HCT116 (cell line): ENCODE measurements around the gene PMEPA1. TPM values are rescaled to one million over a fixed set of nuclear protein-coding genes. Genes with fewer than 3 reads are reported as not detected.

Source experiments
- ATAC-seq: fragments of 200-7000 bp; cut with Tn5 transposase; 2 replicates; pipeline ENCODE4 v1.9.1; 2020; ENCODE audit warnings: mild to moderate bottlenecking, moderate library complexity
- BruUV-seq: library from RNA; stranded (reverse); fragments of 400-500 nt; replicated peaks from 2 replicates; lab custom pipeline; 2021; lab: Mats Ljungman, UMichigan
- CTCF ChIA-PET: fragments of 300-600 bp; sonication (Branson Sonifier 250); formaldehyde crosslinking; loops from one replicate; lab custom pipeline; 2021; ENCODE audit warnings: antibody characterized with exemption; lab: Charles Lee
- POLR2A ChIA-PET: fragments of 300-600, 350-600 bp; sonication (Branson Sonifier 250); formaldehyde crosslinking; loops from one replicate; lab custom pipeline; 2021; ENCODE audit warnings: antibody characterized with exemption; lab: Charles Lee
- RAD21 ChIA-PET, 2 experiments: fragments of 300-600 bp; sonication (Branson Sonifier 250); formaldehyde crosslinking; loops; one replicate each; lab custom pipeline; 2023; ENCODE audit warnings: low total read pairs in 2 of 2; ENCODE audit not compliant: uncharacterized antibody in 2 of 2, unreplicated experiment in 2 of 2, low non-redundant PET in 1 of 2; lab: Charles Lee
- DNase-seq: peaks from one replicate; pipeline ENCODE4 v3.0.0-alpha.2; 2010; ENCODE audit warnings: low read depth, low spot score
- H2AFZ ChIP-seq: fragments of 200-600 bp; shearing (Covaris generic), sonication (generic); 2 replicates; pipeline ENCODE4 v1.6.1; 2017; ENCODE audit warnings: low read depth, mixed run types, mixed read lengths, antibody characterized with exemption, low read length; ENCODE audit not compliant: poor library complexity, severe bottlenecking
- H3K27ac ChIP-seq: 2 replicates; pipeline ENCODE4 v1.5.1; 2012; ENCODE audit warnings: low read depth, low read length
- H3K27me3 ChIP-seq: fragments of 200-600 bp; sonication (generic); 2 replicates; pipeline ENCODE4 v1.6.1; 2016; ENCODE audit warnings: mixed run types, low read length, mixed read lengths; ENCODE audit not compliant: insufficient read depth
- H3K36me3 ChIP-seq, 2 experiments: fragments of 200-500 bp in 1 of 2; fragments of 200-600 bp in 1 of 2; sonication (Bioruptor generic) in 1 of 2; sonication (generic) in 1 of 2; 2 replicates each; pipeline versions ENCODE4 v1.5.1 to v1.6.1; 2014 to 2016; ENCODE audit warnings: low read length in 2 of 2, inconsistent platforms in 1 of 2, mixed read lengths in 1 of 2, mixed run types in 1 of 2; ENCODE audit not compliant: insufficient read depth in 2 of 2, control insufficient read depth in 1 of 2
- H3K4me1 ChIP-seq, 2 experiments: fragments of 200-600 bp in 1 of 2; sonication (generic) in 1 of 2; 2 replicates each; pipeline versions ENCODE4 v1.5.1 to v1.6.1; 2012 to 2017; ENCODE audit warnings: low read length in 2 of 2, inconsistent platforms in 1 of 2, mild to moderate bottlenecking in 1 of 2, mixed read lengths in 1 of 2, mixed run types in 1 of 2, moderate library complexity in 1 of 2; ENCODE audit not compliant: insufficient read depth in 2 of 2, control insufficient read depth in 1 of 2
- H3K4me2 ChIP-seq: fragments of 200-600 bp; sonication (generic); 2 replicates; pipeline ENCODE4 v1.6.1; 2017; ENCODE audit warnings: mixed run types, low read length, mixed read lengths
- H3K4me3 ChIP-seq, 2 experiments: fragments of 200-600 bp in 1 of 2; sonication (generic) in 1 of 2; replicated peaks in 1 of 2; 2 replicates each; pipeline ENCODE4 v1.5.1; 2011 to 2016; ENCODE audit warnings: low read length in 2 of 2, control low read depth in 1 of 2, low read depth in 1 of 2, mild to moderate bottlenecking in 1 of 2, mixed read lengths in 1 of 2, mixed run types in 1 of 2
- H3K79me2 ChIP-seq: fragments of 200-600 bp; sonication (generic); 2 replicates; pipeline ENCODE4 v1.6.1; 2017; ENCODE audit warnings: mild to moderate bottlenecking, mixed run types, low read length, moderate library complexity, mixed read lengths; ENCODE audit not compliant: insufficient read depth
- H3K9ac ChIP-seq: fragments of 200-600 bp; sonication (generic); 2 replicates; pipeline ENCODE4 v1.6.1; 2016; ENCODE audit warnings: low read length, mixed read lengths
- H3K9me2 ChIP-seq: fragments of 200-600 bp; sonication (generic), shearing (Covaris generic); 2 replicates; pipeline ENCODE4 v1.6.1; 2017; ENCODE audit warnings: mixed run types, mild to moderate bottlenecking, moderate library complexity; ENCODE audit not compliant: insufficient read depth
- H3K9me3 ChIP-seq, 2 experiments: fragments of 200-500 bp in 1 of 2; fragments of 200-600 bp in 1 of 2; sonication (Bioruptor generic) in 1 of 2; sonication (generic) in 1 of 2; 2 replicates each; pipeline ENCODE4 v1.6.1; 2014 to 2017; ENCODE audit warnings: low read length in 2 of 2, mixed read lengths in 2 of 2, inconsistent platforms in 1 of 2, low read depth in 1 of 2, mild to moderate bottlenecking in 1 of 2, mixed run types in 1 of 2, moderate library complexity in 1 of 2; ENCODE audit not compliant: control insufficient read depth in 1 of 2, insufficient read depth in 1 of 2
- H4K20me1 ChIP-seq: fragments of 200-600 bp; sonication (generic), shearing (Covaris generic); 2 replicates; pipeline ENCODE4 v1.6.1; 2017; ENCODE audit warnings: mixed run types, mild to moderate bottlenecking, moderate library complexity; ENCODE audit not compliant: insufficient read depth
- ATF3 ChIP-seq: IDR thresholded peaks from 2 replicates; pipeline ENCODE4 v1.6.1; 2012
- CTCF ChIP-seq, 3 experiments: fragments of 200-600 bp in 1 of 3; sonication (generic) in 1 of 3; IDR thresholded peaks in 2 of 3; conservative IDR thresholded peaks in 1 of 3; 2 replicates each; pipeline ENCODE4 v1.5.1; 2012 to 2017; ENCODE audit warnings: low read depth in 2 of 3, low read length in 2 of 3, antibody characterized with exemption in 1 of 3, borderline replicate concordance in 1 of 3, control low read depth in 1 of 3, mild to moderate bottlenecking in 1 of 3, mixed read lengths in 1 of 3, mixed run types in 1 of 3, moderate library complexity in 1 of 3; ENCODE audit not compliant: insufficient read depth in 1 of 3
- EZH2phosphoT487 ChIP-seq: fragments of 200-600 bp; IDR thresholded peaks from 2 replicates; pipeline ENCODE4 v1.6.1; 2018; ENCODE audit warnings: antibody characterized with exemption, borderline replicate concordance
- MAX ChIP-seq: IDR thresholded peaks from 2 replicates; pipeline ENCODE4 v1.6.1; 2012
- TCF7L2 ChIP-seq: IDR thresholded peaks from 2 replicates; pipeline ENCODE4 v1.7.0; 2011; ENCODE audit warnings: borderline replicate concordance, inconsistent platforms; ENCODE audit not compliant: insufficient read depth, insufficient read length; ENCODE audit errors: extremely low read depth
- intact Hi-C: fragments of 100-400 bp; cut with micrococcal nuclease; formaldehyde crosslinking; loops from 2 replicates; pipeline ENCODE4 v1.10.0; 2022
- total RNA-seq: library from RNA; stranded (reverse); gene quantifications from one replicate; pipeline ENCODE4 v1.2.1, GENCODE V29; 2021; ENCODE audit not compliant: unreplicated experiment

PMEPA1 gene
- total RNA-seq, 1 experiment from 2014 or later: 0.64 TPM

- intact Hi-C loops: no loop called here
- H2AFZ ChIP-seq: no peak overlapping the region
- peak overlapping the region; percentile 41; the same call in 1 of the 2 replicates for H3K4me2 ChIP-seq
- H3K27me3 ChIP-seq: peaks cover 29% of the 10 kb centered on the region; the same call in 1 of the 2 replicates
- POLR2A ChIA-PET: no interaction called here
- H4K20me1 ChIP-seq: no peaks in the 10 kb centered on the region
- CTCF ChIA-PET: interaction anchor here (0.9 kb wide), 1 partner anchor 119 kb away, joined by 4 read pairs; no protein-coding TSS in a partner anchor
- DNase-seq (no peak), ATAC-seq (no peak)
- RAD21 ChIA-PET: no interaction called here
- no peak overlapping the region for H3K27ac ChIP-seq
- TF ChIP-seq ATF3 (no peak), MAX (no peak), EZH2phosphoT487 (no peak), CTCF (IDR thresholded peaks at IDR 0.05 in 2 of 3, conservative IDR thresholded peaks at IDR 0.05 in 1 of 3; ENCODE audit: borderline replicate concordance in 1 of 3, insufficient read depth in 1 of 3, low read depth in 2 of 3, low read length in 2 of 3) (no peak), TCF7L2 (no peak)
- no peak overlapping the region for H3K9ac ChIP-seq
- no peaks in the 10 kb centered on the region for H3K79me2 ChIP-seq
- no peaks in the 10 kb centered on the region for H3K9me3 ChIP-seq
- H3K4me1 ChIP-seq: peaks cover 6 to 15% of the 10 kb centered on the region in 2 experiments
- no TSS peak for BruUV-seq
- no peak overlapping the region for H3K4me3 ChIP-seq
- no peaks in the 10 kb centered on the region for H3K9me2 ChIP-seq
- H3K36me3 ChIP-seq: no peaks in the 10 kb centered on the region
These were observed 92.6 kb downstream of the PMEPA1 start for GRCh38 chr20:57617079-57617795.
